ENCODE results near the gene CALU. TPM values are rescaled to one million over a fixed set of nuclear protein-coding genes. Genes with fewer than 3 reads are reported as not detected.

Gene CALU
- total and polyA plus RNA-seq, 2 experiments from 2014 or later, result 1,589 to 1,706 TPM

- no peaks in the 10 kb centered on the region for H4K20me1 ChIP-seq (ENCODE audit: insufficient read depth)
- in situ Hi-C loops (cut with MboI), result no loop called here
- WGBS, 2 experiments (ENCODE audit: low coverage in 1 of 2, low lambda C conversion rate in 2 of 2, missing lambda C conversion rate in 2 of 2), result 95 to 97% methylated on average over 3 of the region's 3 CpGs
- peaks cover 8% of the 10 kb centered on the region; the same call in 1 of the 2 replicates for H3K4me1 ChIP-seq (ENCODE audit: insufficient read depth)
- no peaks in the 10 kb centered on the region for H3K9me2 ChIP-seq (ENCODE audit: insufficient read depth)
- TF ChIP-seq EZH2 (IDR thresholded peaks at IDR 0.05; ENCODE audit: insufficient read depth, poor library complexity, severe bottlenecking) (no peak), EZH2phosphoT487 (IDR thresholded peaks at IDR 0.05; ENCODE audit: insufficient read depth, low read depth) (no peak)
- H3F3A ChIP-seq (ENCODE audit: insufficient read depth), result peaks cover 8% of the 10 kb centered on the region
- no peaks in the 10 kb centered on the region for H3K9me3 ChIP-seq (ENCODE audit: low read depth)
- DNase-seq, result no peak
- no peaks in the 10 kb centered on the region for H3K27me3 ChIP-seq (replicated peaks; ENCODE audit: insufficient read depth)
- H3K27ac ChIP-seq, result no peak overlapping the region
- H2AFZ ChIP-seq, result no peak overlapping the region
- H3K79me2 ChIP-seq (ENCODE audit: insufficient read depth), result no peaks in the 10 kb centered on the region
- H3K4me2 ChIP-seq (ENCODE audit: unreplicated experiment), result no peak overlapping the region
- 0 out of 2 replicates have a peak, but pooled peaks cover 7% of the 10 kb centered on the region for H3K36me3 ChIP-seq (ENCODE audit: low read depth)
- no peak overlapping the region for H3K4me3 ChIP-seq
- no peak overlapping the region for H3K9ac ChIP-seq
Observed at GRCh38 chr7:128800567-128800966, 61.4 kb downstream of the CALU start.

GRCh38 chr7:128801003-128801402 is 61.8 kb downstream of the CALU start:
- H3K79me2 ChIP-seq (ENCODE audit: insufficient read depth), result no peaks in the 10 kb centered on the region
- H3K27ac ChIP-seq, result no peak overlapping the region
- H3F3A ChIP-seq (ENCODE audit: insufficient read depth), result peaks cover 4% of the 10 kb centered on the region
- no peak overlapping the region for H3K4me3 ChIP-seq
- H3K9me3 ChIP-seq (ENCODE audit: low read depth), result no peaks in the 10 kb centered on the region
- no peak overlapping the region for H3K4me2 ChIP-seq (ENCODE audit: unreplicated experiment)
- peaks cover 4% of the 10 kb centered on the region; the same call in 1 of the 2 replicates for H3K4me1 ChIP-seq (ENCODE audit: insufficient read depth)
- no peaks in the 10 kb centered on the region for H3K9me2 ChIP-seq (ENCODE audit: insufficient read depth)
- WGBS, 2 experiments (ENCODE audit: low coverage in 1 of 2, low lambda C conversion rate in 2 of 2, missing lambda C conversion rate in 2 of 2), result 96% methylated on average over 9 of the region's 9 CpGs
- no peak for DNase-seq
- TF ChIP-seq EZH2phosphoT487 (IDR thresholded peaks at IDR 0.05; ENCODE audit: insufficient read depth, low read depth), result no peak
- TF ChIP-seq EZH2 (IDR thresholded peaks at IDR 0.05; ENCODE audit: insufficient read depth, poor library complexity, severe bottlenecking), result no peak
- H3K36me3 ChIP-seq (ENCODE audit: low read depth), result peaks cover 9% of the 10 kb centered on the region; the same call in 1 of the 2 replicates
- no peaks in the 10 kb centered on the region for H3K27me3 ChIP-seq (replicated peaks; ENCODE audit: insufficient read depth)
- H2AFZ ChIP-seq, result no peak overlapping the region
- H3K9ac ChIP-seq, result no peak overlapping the region
- in situ Hi-C loops (cut with MboI), result no loop called here
- no peaks in the 10 kb centered on the region for H4K20me1 ChIP-seq (ENCODE audit: insufficient read depth)

GRCh38 chr7:128801667-128802418 is 62.7 kb downstream of the CALU start:
- H3K36me3 ChIP-seq (ENCODE audit: low read depth), result peaks cover 9% of the 10 kb centered on the region; the same call in 1 of the 2 replicates
- no peak overlapping the region for H3K9ac ChIP-seq
- no peaks in the 10 kb centered on the region for H3K79me2 ChIP-seq (ENCODE audit: insufficient read depth)
- WGBS, 2 experiments (ENCODE audit: low coverage in 1 of 2, low lambda C conversion rate in 2 of 2, missing lambda C conversion rate in 2 of 2), result 88 to 97% methylated on average over 2 of the region's 2 CpGs
- no peak for DNase-seq
- H3K27me3 ChIP-seq (replicated peaks; ENCODE audit: insufficient read depth), result no peaks in the 10 kb centered on the region
- H2AFZ ChIP-seq, result no peak overlapping the region
- no peak overlapping the region for H3K4me2 ChIP-seq (ENCODE audit: unreplicated experiment)
- no peak for TF ChIP-seq EZH2 (IDR thresholded peaks at IDR 0.05; ENCODE audit: insufficient read depth, poor library complexity, severe bottlenecking)
- TF ChIP-seq EZH2phosphoT487 (IDR thresholded peaks at IDR 0.05; ENCODE audit: insufficient read depth, low read depth), result no peak
- no peak overlapping the region for H3K4me3 ChIP-seq
- no peaks in the 10 kb centered on the region; the same call in 1 of the 2 replicates for H3F3A ChIP-seq (ENCODE audit: insufficient read depth)
- H4K20me1 ChIP-seq (ENCODE audit: insufficient read depth), result no peaks in the 10 kb centered on the region
- in situ Hi-C loops (cut with MboI), result no loop called here
- no peaks in the 10 kb centered on the region for H3K4me1 ChIP-seq (ENCODE audit: insufficient read depth)
- no peaks in the 10 kb centered on the region for H3K9me3 ChIP-seq (ENCODE audit: low read depth)
- H3K27ac ChIP-seq, result no peak overlapping the region
- H3K9me2 ChIP-seq (ENCODE audit: insufficient read depth), result no peaks in the 10 kb centered on the region

GRCh38 chr7:128804484-128804883 is 65.3 kb downstream of the CALU start:
- Histone ChIP-seq H3F3A (ENCODE audit: insufficient read depth) (no peaks in the 10 kb centered on the region; the same call in 1 of the 2 replicates), H2AFZ (no peak overlapping the region), H3K9ac (no peak overlapping the region), H3K79me2 (ENCODE audit: insufficient read depth) (no peaks in the 10 kb centered on the region), H3K36me3 (ENCODE audit: low read depth) (peaks cover 9% of the 10 kb centered on the region; the same call in 1 of the 2 replicates), H3K9me3 (ENCODE audit: low read depth) (no peaks in the 10 kb centered on the region), H3K9me2 (ENCODE audit: insufficient read depth) (no peaks in the 10 kb centered on the region), H4K20me1 (ENCODE audit: insufficient read depth) (no peaks in the 10 kb centered on the region), H3K27ac (no peak overlapping the region), H3K27me3 (replicated peaks; ENCODE audit: insufficient read depth) (no peaks in the 10 kb centered on the region), H3K4me1 (ENCODE audit: insufficient read depth) (no peaks in the 10 kb centered on the region; the same call in 1 of the 2 replicates), H3K4me3 (no peak overlapping the region), H3K4me2 (ENCODE audit: unreplicated experiment) (no peak overlapping the region)
- no peak for DNase-seq
- in situ Hi-C loops (cut with MboI), result no loop called here
- no peak for TF ChIP-seq EZH2 (IDR thresholded peaks at IDR 0.05; ENCODE audit: insufficient read depth, poor library complexity, severe bottlenecking)
- no peak for TF ChIP-seq EZH2phosphoT487 (IDR thresholded peaks at IDR 0.05; ENCODE audit: insufficient read depth, low read depth)
- 83 to 84% methylated on average over 6 of the region's 6 CpGs for WGBS, 2 experiments (ENCODE audit: low coverage in 1 of 2, low lambda C conversion rate in 2 of 2, missing lambda C conversion rate in 2 of 2)

Measured in GM23248 (cell line).